GM19455 (cell line): ENCODE results near the gene RIMBP3C.
"Not testable (repeated sequence)": the region's sequence is repeated elsewhere in the genome, so short reads cannot be mapped to it uniquely, and the experiment has no call there.

Experiments used
- ATAC-seq: cut with Tn5 transposase; IDR thresholded peaks from one replicate; pipeline ENCODE4 v1.9.1; 2021; ENCODE audit not compliant: unreplicated experiment

The RIMBP3C gene

GRCh38 chr22:21573293-21573734, 22.1 kb upstream of the RIMBP3C start:
- ATAC-seq: no peak

- no peak for ATAC-seq
Observed at GRCh38 chr22:21571679-21572078, 20.4 kb upstream of the RIMBP3C start.

- no peak for ATAC-seq
Observed at GRCh38 chr22:21570398-21570797, 19.1 kb upstream of the RIMBP3C start.

- no peak for ATAC-seq
Observed at GRCh38 chr22:21569459-21570170, 18.4 kb upstream of the RIMBP3C start.

GRCh38 chr22:21569076-21569427, 17.8 kb upstream of the RIMBP3C start:
- not testable (repeated sequence) for ATAC-seq

- ATAC-seq: peak; percentile 25
Observed at GRCh38 chr22:21568347-21569075, 17.2 kb upstream of the RIMBP3C start.

- peak; percentile 55 for ATAC-seq
Observed at GRCh38 chr22:21567456-21568346, 16.4 kb upstream of the RIMBP3C start, which contains the start of gene UBE2L3. Gene UBE2L3, plus strand, starts transcription at chr22:21567714. Its CDS starts 31 bp downstream, at chr22:21567745.

- no peak for ATAC-seq
Observed at GRCh38 chr22:21564411-21564810, 13.2 kb upstream of the RIMBP3C start.

- ATAC-seq: no peak
Observed at GRCh38 chr22:21563912-21564311, 12.7 kb upstream of the RIMBP3C start.

GRCh38 chr22:21560657-21561056, 9.4 kb upstream of the RIMBP3C start:
- not testable (repeated sequence) for ATAC-seq

- ATAC-seq: not testable (repeated sequence)
Observed at GRCh38 chr22:21559345-21560125, 8.3 kb upstream of the RIMBP3C start.

GRCh38 chr22:21550678-21551047, 598 bp downstream of the RIMBP3C start:
- ATAC-seq: peak; percentile 38

GRCh38 chr22:21550008-21550677, 1.1 kb downstream of the RIMBP3C start:
- ATAC-seq: peak; percentile 73

GRCh38 chr22:21549558-21549957, 1.7 kb downstream of the RIMBP3C start:
- ATAC-seq: not testable (repeated sequence)

- ATAC-seq: not testable (repeated sequence)
Observed at GRCh38 chr22:21544432-21545322, 6.6 kb downstream of the RIMBP3C start.

GRCh38 chr22:21539862-21540261, 11.4 kb downstream of the RIMBP3C start:
- ATAC-seq: not testable (repeated sequence)

- not testable (repeated sequence) for ATAC-seq
Observed at GRCh38 chr22:21532863-21533648, 18.2 kb downstream of the RIMBP3C start.

GRCh38 chr22:21531525-21531924, 19.7 kb downstream of the RIMBP3C start:
- ATAC-seq: not testable (repeated sequence)
